ENCODE measurements around the gene ADCYAP1. TPM values are rescaled to one million over a fixed set of nuclear protein-coding genes. Genes with fewer than 3 reads are reported as not detected.
A peak's percentile ranks its signal among the peaks of the same experiment; 100 is the strongest.

Gene ADCYAP1
- total RNA-seq, 6 donors from 2014 or later = 0.20 to 0.44 (median 0.30) TPM; not detected in 3

- Histone ChIP-seq H3K27ac (no peak overlapping the region), H3K36me3 (no peaks in the 10 kb centered on the region), H3K4me3 (no peak overlapping the region), H3K4me1 (no peaks in the 10 kb centered on the region), H3K27me3 (no peaks in the 10 kb centered on the region), H3K9me3 (no peaks in the 10 kb centered on the region)
- 67 to 79% methylated on average over 1 of the region's 1 CpG for WGBS, 2 donors
- no peak for TF ChIP-seq CTCF (IDR thresholded peaks at IDR 0.05)
- no peak for TF ChIP-seq EP300 (IDR thresholded peaks at IDR 0.05)
- TF ChIP-seq POLR2A (IDR thresholded peaks at IDR 0.05) = no peak
- no peak for TF ChIP-seq POLR2AphosphoS5 (IDR thresholded peaks at IDR 0.05)
- ATAC-seq (ENCODE audit: low FRiP score in 2 of 2) (no peak), DNase-seq (no peak)
Measured at GRCh38 chr18:896315-896714, 8.4 kb upstream of the ADCYAP1 start.

- H3K4me1 ChIP-seq = peaks cover 7 to 14% (median 9%) of the 10 kb centered on the region in 4 donors
- H3K27me3 ChIP-seq = peaks cover 2 to 34% (median 16%) of the 10 kb centered on the region in 4 donors
- H3K4me3 ChIP-seq = no peak overlapping the region
- H3K27ac ChIP-seq = no peak overlapping the region
- H3K36me3 ChIP-seq = no peaks in the 10 kb centered on the region
- ATAC-seq (ENCODE audit: low FRiP score in 2 of 2) = no peak
- TF ChIP-seq POLR2A (IDR thresholded peaks at IDR 0.05) = no peak
- no peak for TF ChIP-seq POLR2AphosphoS5 (IDR thresholded peaks at IDR 0.05)
- no peak for TF ChIP-seq CTCF (IDR thresholded peaks at IDR 0.05)
- TF ChIP-seq EP300 (IDR thresholded peaks at IDR 0.05) = no peak
- no peak for DNase-seq
- no peaks in the 10 kb centered on the region for H3K9me3 ChIP-seq
Measured at GRCh38 chr18:901761-902160, 2.9 kb upstream of the ADCYAP1 start.

- H3K4me3 ChIP-seq = no peak overlapping the region
- H3K27ac ChIP-seq = no peak overlapping the region
- 30 to 34% methylated on average over 9 of the region's 9 CpGs for WGBS, 2 donors
- no peaks in the 10 kb centered on the region for H3K36me3 ChIP-seq
- peaks cover 12 to 18% (median 14%) of the 10 kb centered on the region in 4 donors for H3K4me1 ChIP-seq
- ATAC-seq (ENCODE audit: low FRiP score in 2 of 2) = no peak
- TF ChIP-seq EP300 (IDR thresholded peaks at IDR 0.05) (no peak), POLR2AphosphoS5 (IDR thresholded peaks at IDR 0.05) (no peak), CTCF (IDR thresholded peaks at IDR 0.05) (no peak), POLR2A (IDR thresholded peaks at IDR 0.05) (no peak)
- H3K9me3 ChIP-seq = no peaks in the 10 kb centered on the region
- DNase-seq = no peak
- H3K27me3 ChIP-seq = peaks cover 2 to 39% (median 18%) of the 10 kb centered on the region in 4 donors
Measured at GRCh38 chr18:902229-902628, 2.4 kb upstream of the ADCYAP1 start.

GRCh38 chr18:903701-904100 lies 970 bp upstream of the ADCYAP1 start:
- TF ChIP-seq EP300 (IDR thresholded peaks at IDR 0.05) (no peak), POLR2A (IDR thresholded peaks at IDR 0.05) (no peak), POLR2AphosphoS5 (IDR thresholded peaks at IDR 0.05) (no peak), CTCF (IDR thresholded peaks at IDR 0.05) (no peak)
- Histone ChIP-seq H3K27ac (no peak overlapping the region), H3K9me3 (no peaks in the 10 kb centered on the region), H3K4me1 (peaks cover 25 to 33% (median 28%) of the 10 kb centered on the region in 4 donors), H3K36me3 (no peaks in the 10 kb centered on the region), H3K4me3 (no peak overlapping the region), H3K27me3 (peaks cover 2 to 53% (median 27%) of the 10 kb centered on the region in 4 donors)
- ATAC-seq (ENCODE audit: low FRiP score in 2 of 2) = no peak
- 6 to 9% methylated on average over 11 of the region's 11 CpGs for WGBS, 2 donors
- peak; percentile 26 to 86 for DNase-seq

- DNase-seq (peak in 1 of 2 donors; percentile 77), ATAC-seq (ENCODE audit: low FRiP score in 2 of 2) (no peak)
- no peak for TF ChIP-seq POLR2A (IDR thresholded peaks at IDR 0.05)
- no peak for TF ChIP-seq CTCF (IDR thresholded peaks at IDR 0.05)
- TF ChIP-seq EP300 (IDR thresholded peaks at IDR 0.05) = no peak
- no peak for TF ChIP-seq POLR2AphosphoS5 (IDR thresholded peaks at IDR 0.05)
- no peak overlapping the region for H3K27ac ChIP-seq
- peaks cover 2 to 66% (median 37%) of the 10 kb centered on the region in 4 donors for H3K27me3 ChIP-seq
- 7 to 14% methylated on average over 5 to 17 of the region's 33 CpGs for WGBS, 2 donors
- H3K4me1 ChIP-seq = peaks cover 33 to 42% (median 37%) of the 10 kb centered on the region in 4 donors
- H3K4me3 ChIP-seq = no peak overlapping the region
- H3K9me3 ChIP-seq = no peaks in the 10 kb centered on the region
- no peaks in the 10 kb centered on the region for H3K36me3 ChIP-seq
Measured at GRCh38 chr18:905307-905947, 756 bp downstream of the ADCYAP1 start.

All from upper lobe of left lung (tissue), 6 donors.